CD4-positive, alpha-beta T cell (primary cell): ENCODE results near the gene CGB3. TPM values are rescaled to one million over a fixed set of nuclear protein-coding genes. Genes with fewer than 3 reads are reported as not detected.

Source experiments
- ATAC-seq: fragments of 200-7000 bp; cut with Tn5 transposase; one replicate; pipeline ENCODE4 v1.10.0; 2022; ENCODE audit warnings: mild to moderate bottlenecking; ENCODE audit not compliant: poor library complexity
- CTCF ChIA-PET: fragments of 350-600 bp; sonication (Branson Sonifier 250); formaldehyde crosslinking; loops from one replicate; lab custom pipeline; 2021; ENCODE audit warnings: antibody characterized with exemption, inconsistent platforms; lab: Charles Lee
- POLR2A ChIA-PET: fragments of 350-600 bp; sonication (Branson Sonifier 250); formaldehyde crosslinking; loops from one replicate; lab custom pipeline; 2021; ENCODE audit warnings: antibody characterized with exemption, inconsistent platforms; lab: Charles Lee
- DNase-seq, 14 experiments: peaks; one replicate each; pipeline ENCODE4 v3.0.0-alpha.2; 2013 to 2020; ENCODE audit warnings: mixed read lengths in 2 of 14
- H3K27ac ChIP-seq, 2 donors: one replicate each; pipeline versions ENCODE4 v1.5.1 to v1.7.0; 2013; ENCODE audit warnings: low read length in 2 of 2, low read depth in 1 of 2, mild to moderate bottlenecking in 1 of 2
- H3K27me3 ChIP-seq, 2 experiments: 1 replicate in 1 of 2; 2 replicates in 1 of 2; pipeline versions ENCODE4 v1.6.1 to v1.7.0; 2013; ENCODE audit warnings: low read length in 2 of 2, control low read depth in 1 of 2, mild to moderate bottlenecking in 1 of 2, moderate library complexity in 1 of 2; ENCODE audit not compliant: insufficient read depth in 2 of 2, control insufficient read depth in 1 of 2
- H3K36me3 ChIP-seq: one replicate; pipeline ENCODE4 v1.6.1; 2013; ENCODE audit warnings: low read length, control low read depth; ENCODE audit not compliant: insufficient read depth
- H3K4me1 ChIP-seq: one replicate; pipeline ENCODE4 v1.6.1; 2013; ENCODE audit warnings: low read length, control low read depth; ENCODE audit not compliant: insufficient read depth
- H3K4me3 ChIP-seq: one replicate; pipeline ENCODE4 v1.5.1; 2013; ENCODE audit warnings: mild to moderate bottlenecking, low read length, moderate library complexity
- H3K9me3 ChIP-seq, 2 experiments: 1 replicate in 1 of 2; 2 replicates in 1 of 2; pipeline versions ENCODE4 v1.6.1 to v1.7.0; 2013; ENCODE audit warnings: low read length in 2 of 2, mild to moderate bottlenecking in 2 of 2, control low read depth in 1 of 2, moderate library complexity in 1 of 2; ENCODE audit not compliant: control insufficient read depth in 1 of 2, insufficient read depth in 1 of 2
- H3K27ac Mint-ChIP-seq: one replicate; pipeline ENCODE4 v1.8.0; 2020; ENCODE audit warnings: mixed read lengths
- H3K27me3 Mint-ChIP-seq: one replicate; pipeline ENCODE4 v1.8.0; 2021; ENCODE audit warnings: mixed read lengths
- H3K36me3 Mint-ChIP-seq: one replicate; pipeline ENCODE4 v1.8.0; 2021; ENCODE audit warnings: low read depth, mixed read lengths
- H3K4me1 Mint-ChIP-seq: one replicate; pipeline ENCODE4 v1.8.0; 2021; ENCODE audit warnings: low read depth, mixed read lengths
- H3K4me3 Mint-ChIP-seq: one replicate; pipeline ENCODE4 v1.8.0; 2020; ENCODE audit warnings: mild to moderate bottlenecking, mixed read lengths
- H3K9me3 Mint-ChIP-seq: one replicate; pipeline ENCODE4 v1.8.0; 2020; ENCODE audit warnings: mixed read lengths
- CTCF ChIP-seq: fragments of 200-600 bp; IDR thresholded peaks from one replicate; pipeline ENCODE4 v1.8.0; 2022; ENCODE audit warnings: antibody characterized with exemption, mild to moderate bottlenecking
- intact Hi-C, 2 experiments: fragments of 100-400 bp; cut with DNase I in 1 of 2; cut with micrococcal nuclease in 1 of 2; formaldehyde crosslinking; loops; one replicate each; pipeline versions ENCODE4 v1.15.1 to v1.9.0; 2023 to 2025; cut with DNase I, micrococcal nuclease
- total RNA-seq, 174 experiments: library from RNA in 2 of 174; stranded (reverse) in 2 of 174; gene quantifications; one replicate each; pipeline ENCODE4 v1.2.3 and lab custom pipeline; 2021 to 2026

The CGB3 gene
- total RNA-seq, 2 experiments from 2014 or later, result not detected

- Mint-ChIP-seq H3K27ac (no peak overlapping the region), H3K36me3 (peaks cover 53% of the 10 kb centered on the region), H3K27me3 (no peaks in the 10 kb centered on the region), H3K4me3 (no peak overlapping the region), H3K4me1 (peaks cover 17% of the 10 kb centered on the region), H3K9me3 (no peaks in the 10 kb centered on the region)
- TF ChIP-seq CTCF, result no peak
- POLR2A ChIA-PET, result no interaction called here
- DNase-seq, result no peak
- Histone ChIP-seq H3K27me3 (no peaks in the 10 kb centered on the region), H3K4me3 (no peak overlapping the region), H3K27ac (no peak overlapping the region), H3K4me1 (peaks cover 25% of the 10 kb centered on the region), H3K9me3 (no peaks in the 10 kb centered on the region), H3K36me3 (peaks cover 29% of the 10 kb centered on the region)
- CTCF ChIA-PET, result no interaction called here
- ATAC-seq, result no peak
- intact Hi-C loops, result no loop called here
Observed at GRCh38 chr19:48988286-48988685, 35.8 kb downstream of the CGB3 start.

DNA sequence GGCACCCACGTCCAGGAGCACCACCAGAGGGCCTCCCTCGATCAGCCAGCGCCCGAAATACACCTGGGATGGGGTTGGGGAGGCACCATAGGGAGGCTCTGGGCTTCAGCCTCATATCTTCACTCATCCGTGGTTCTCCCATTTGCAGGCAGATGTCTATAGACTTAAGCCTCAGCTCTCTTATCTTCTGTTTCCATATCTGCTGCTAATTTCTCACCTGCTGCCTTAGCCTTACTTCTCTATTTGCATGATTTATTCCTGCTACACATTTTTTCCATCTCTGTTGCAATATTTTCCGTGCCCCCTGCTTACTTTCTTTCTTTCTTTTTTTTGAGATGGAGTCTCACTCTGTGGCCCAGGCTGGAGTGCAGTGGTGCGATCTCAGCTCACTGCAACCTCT lies 36.8 kb downstream of the CGB3 start:
- Mint-ChIP-seq H3K27me3 (no peaks in the 10 kb centered on the region), H3K9me3 (no peaks in the 10 kb centered on the region), H3K4me3 (no peak overlapping the region), H3K4me1 (peaks cover 10% of the 10 kb centered on the region), H3K36me3 (peaks cover 54% of the 10 kb centered on the region), H3K27ac (no peak overlapping the region)
- intact Hi-C loops, result no loop called here
- H3K4me3 ChIP-seq, result no peak overlapping the region
- H3K36me3 ChIP-seq, result peaks cover 33% of the 10 kb centered on the region
- no peaks in the 10 kb centered on the region for H3K9me3 ChIP-seq
- ChIA-PET CTCF (no interaction called here), POLR2A (no interaction called here)
- DNase-seq, result no peak
- no peak overlapping the region for H3K27ac ChIP-seq
- no peak for ATAC-seq
- TF ChIP-seq CTCF, result no peak
- H3K4me1 ChIP-seq, result peaks cover 18% of the 10 kb centered on the region
- no peaks in the 10 kb centered on the region for H3K27me3 ChIP-seq

DNA sequence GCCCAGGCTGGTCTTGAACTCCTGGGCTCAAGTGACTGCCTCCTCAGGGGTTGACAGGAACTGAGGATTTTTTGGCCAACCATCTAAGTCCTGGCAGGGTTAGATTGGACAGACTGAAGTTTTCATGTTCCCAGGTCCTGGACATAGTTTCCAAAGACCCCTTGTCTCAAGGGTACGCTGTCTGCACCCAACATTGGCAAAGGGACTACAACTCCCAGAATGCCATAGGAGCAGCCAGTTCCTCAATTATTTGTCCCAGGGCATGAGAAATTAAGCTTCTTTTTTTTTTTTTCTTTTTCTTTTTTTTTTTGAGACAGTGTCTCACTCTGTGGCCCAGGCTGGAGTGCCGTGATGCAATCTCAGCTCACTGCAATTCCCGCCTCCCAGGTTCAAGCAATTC lies 37.9 kb downstream of the CGB3 start:
- DNase-seq, result no peak
- H3K27me3 Mint-ChIP-seq, result no peaks in the 10 kb centered on the region
- no peak overlapping the region for H3K4me3 Mint-ChIP-seq
- intact Hi-C loops, result no loop called here
- peaks cover 7% of the 10 kb centered on the region for H3K4me1 ChIP-seq
- peaks cover 62% of the 10 kb centered on the region for H3K36me3 Mint-ChIP-seq
- TF ChIP-seq CTCF, result no peak
- no peak overlapping the region for H3K27ac ChIP-seq
- H3K9me3 ChIP-seq, result no peaks in the 10 kb centered on the region
- POLR2A ChIA-PET, result no interaction called here
- peaks cover 5% of the 10 kb centered on the region for H3K4me1 Mint-ChIP-seq
- peaks cover 41% of the 10 kb centered on the region for H3K36me3 ChIP-seq
- H3K27me3 ChIP-seq, result no peaks in the 10 kb centered on the region
- CTCF ChIA-PET, result no interaction called here
- H3K9me3 Mint-ChIP-seq, result no peaks in the 10 kb centered on the region
- ATAC-seq, result no peak
- no peak overlapping the region for H3K27ac Mint-ChIP-seq
- no peak overlapping the region for H3K4me3 ChIP-seq
